ENCODE results near the gene UNC13B. TPM values are rescaled to one million over a fixed set of nuclear protein-coding genes. Genes with fewer than 3 reads are reported as not detected.

UNC13B gene
- total and polyA plus RNA-seq, 2 donors (not counting 1 experiment from before 2014, with no cell fraction given) = 0.19 to 0.25 TPM

DNA sequence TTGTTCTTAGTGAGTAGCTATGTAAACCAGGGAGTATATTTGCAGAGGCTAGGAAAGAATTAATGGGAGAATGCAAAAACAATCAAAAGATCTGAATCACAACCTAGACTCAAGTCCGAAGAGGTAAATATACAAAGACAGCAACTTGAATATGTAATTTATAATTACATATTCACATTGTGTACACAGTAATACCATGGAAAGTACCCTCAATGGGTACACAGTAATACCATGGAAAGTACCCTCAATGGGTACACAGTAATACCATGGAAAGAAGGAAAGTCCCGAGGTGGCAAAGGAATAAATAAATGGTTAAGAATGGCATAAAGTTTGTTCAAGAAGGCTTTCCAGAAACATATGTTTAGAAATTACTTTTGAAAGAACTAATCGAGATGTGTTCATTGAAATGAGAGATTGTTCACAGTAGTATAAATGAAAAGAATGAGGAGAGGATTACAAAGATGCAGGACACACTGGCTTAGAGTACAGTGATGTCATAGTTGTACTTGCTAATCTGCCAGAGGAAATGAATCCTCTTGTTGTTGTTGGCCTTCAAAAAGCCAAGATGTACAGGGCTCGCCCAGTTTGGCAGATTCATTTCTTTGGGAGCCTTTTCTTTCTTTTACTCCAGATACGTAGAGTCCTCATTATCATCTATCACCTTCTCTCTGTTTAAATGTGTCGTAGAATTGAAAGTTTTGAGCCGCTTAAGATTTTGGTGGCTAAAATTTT, 116.0 kb downstream of the UNC13B start:
- intact Hi-C loops (cut with micrococcal nuclease) = no loop called here
- no peak overlapping the region for H3K4me2 ChIP-seq (replicated peaks; ENCODE audit: low read depth, low read length, poor library complexity, severe bottlenecking)
- Mint-ChIP-seq H3K27me3 (peaks cover 13% of the 10 kb centered on the region), H3K9me3 (ENCODE audit: insufficient read depth) (no peaks in the 10 kb centered on the region), H3K4me3 (no peak overlapping the region), H3K4me1 (peaks cover 7% of the 10 kb centered on the region), H3K27ac (no peak overlapping the region)
- no peaks in the 10 kb centered on the region for H4K20me1 ChIP-seq (ENCODE audit: control insufficient read depth, insufficient read depth, low read length, poor library complexity, severe bottlenecking)
- H3K27ac ChIP-seq (ENCODE audit: low read length in 2 of 2) = no peak overlapping the region
- CTCF ChIA-PET = no interaction called here
- 49% methylated on average over 2 of the region's 7 CpGs for WGBS (ENCODE audit: insufficient coverage)
- H3K27me3 ChIP-seq (replicated peaks in 1 of 4; ENCODE audit: control extremely low read depth in 1 of 4, control insufficient read depth in 3 of 4, insufficient read depth in 4 of 4, low read length in 3 of 4) = no peaks in the 10 kb centered on the region
- DNase-seq = no peak
- no peak for ATAC-seq (ENCODE audit: low read depth)
- H3K79me2 ChIP-seq (ENCODE audit: control insufficient read depth, insufficient read depth, low read length) = no peaks in the 10 kb centered on the region
- no peak overlapping the region for H3K9ac ChIP-seq (ENCODE audit: low read length)
- H3K36me3 ChIP-seq (replicated peaks in 1 of 2; ENCODE audit: control extremely low read depth in 1 of 2, control insufficient read depth in 1 of 2, extremely low read depth in 1 of 2, insufficient read depth in 2 of 2, low read length in 1 of 2) = no peaks in the 10 kb centered on the region
- H3K4me1 ChIP-seq (ENCODE audit: control insufficient read depth in 2 of 2, insufficient read depth in 2 of 2, low read length in 2 of 2) = peaks cover 0 to 3% of the 10 kb centered on the region in 2 donors
- H3K9me3 ChIP-seq (ENCODE audit: control extremely low read depth in 1 of 3, control insufficient read depth in 2 of 3, insufficient read depth in 1 of 3, low read length in 2 of 3) = no peaks in the 10 kb centered on the region
- no peak for TF ChIP-seq EZH2 (IDR thresholded peaks at IDR 0.05; ENCODE audit: borderline replicate concordance, insufficient read depth, low read depth, low read length, poor library complexity, severe bottlenecking)
- TF ChIP-seq, protein P1, sequence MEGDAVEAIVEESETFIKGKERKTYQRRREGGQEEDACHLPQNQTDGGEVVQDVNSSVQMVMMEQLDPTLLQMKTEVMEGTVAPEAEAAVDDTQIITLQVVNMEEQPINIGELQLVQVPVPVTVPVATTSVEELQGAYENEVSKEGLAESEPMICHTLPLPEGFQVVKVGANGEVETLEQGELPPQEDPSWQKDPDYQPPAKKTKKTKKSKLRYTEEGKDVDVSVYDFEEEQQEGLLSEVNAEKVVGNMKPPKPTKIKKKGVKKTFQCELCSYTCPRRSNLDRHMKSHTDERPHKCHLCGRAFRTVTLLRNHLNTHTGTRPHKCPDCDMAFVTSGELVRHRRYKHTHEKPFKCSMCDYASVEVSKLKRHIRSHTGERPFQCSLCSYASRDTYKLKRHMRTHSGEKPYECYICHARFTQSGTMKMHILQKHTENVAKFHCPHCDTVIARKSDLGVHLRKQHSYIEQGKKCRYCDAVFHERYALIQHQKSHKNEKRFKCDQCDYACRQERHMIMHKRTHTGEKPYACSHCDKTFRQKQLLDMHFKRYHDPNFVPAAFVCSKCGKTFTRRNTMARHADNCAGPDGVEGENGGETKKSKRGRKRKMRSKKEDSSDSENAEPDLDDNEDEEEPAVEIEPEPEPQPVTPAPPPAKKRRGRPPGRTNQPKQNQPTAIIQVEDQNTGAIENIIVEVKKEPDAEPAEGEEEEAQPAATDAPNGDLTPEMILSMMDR (IDR thresholded peaks at IDR 0.05) = no peak
- no peak overlapping the region for H2AFZ ChIP-seq (ENCODE audit: insufficient read depth, low read depth, low read length, poor library complexity, severe bottlenecking)
- H3K4me3 ChIP-seq (ENCODE audit: control extremely low read depth in 1 of 5, extremely low read depth in 1 of 5, insufficient read depth in 1 of 5, low read depth in 2 of 5, low read length in 4 of 5) = no peak overlapping the region
- POLR2A ChIA-PET = no interaction called here

DNA sequence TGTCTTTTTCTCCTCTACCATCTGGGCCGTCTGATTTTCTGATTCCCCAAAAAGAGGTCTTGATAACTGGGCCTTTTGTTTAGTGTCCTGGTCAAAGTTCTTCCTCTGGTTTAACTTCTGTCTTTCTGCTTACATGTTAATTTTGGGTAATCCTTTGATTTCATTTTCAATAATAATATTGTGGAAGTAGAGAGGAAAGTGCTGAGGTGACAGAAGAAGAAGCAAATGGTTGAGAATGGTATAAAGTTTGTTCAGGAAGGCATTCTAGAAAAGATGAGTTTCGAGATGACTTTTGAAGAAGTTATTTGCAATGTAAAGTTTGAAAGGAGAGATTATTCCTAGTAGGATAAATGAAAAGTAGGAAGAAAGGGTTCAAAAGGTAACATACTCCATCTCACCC, 118.1 kb downstream of the UNC13B start:
- ChIA-PET POLR2A (no interaction called here), CTCF (no interaction called here)

More for the DNA sequence above, 118.1 kb downstream of the UNC13B start:
- Mint-ChIP-seq H3K4me1 (peaks cover 7% of the 10 kb centered on the region), H3K27ac (no peak overlapping the region), H3K9me3 (ENCODE audit: insufficient read depth) (no peaks in the 10 kb centered on the region), H3K4me3 (no peak overlapping the region), H3K27me3 (peaks cover 20% of the 10 kb centered on the region)
- H3K36me3 ChIP-seq (replicated peaks in 1 of 2; ENCODE audit: control extremely low read depth in 1 of 2, control insufficient read depth in 1 of 2, extremely low read depth in 1 of 2, insufficient read depth in 2 of 2, low read length in 1 of 2) = no peaks in the 10 kb centered on the region
- no peak for ATAC-seq (ENCODE audit: low read depth)
- no peak overlapping the region for H3K4me2 ChIP-seq (replicated peaks; ENCODE audit: low read depth, low read length, poor library complexity, severe bottlenecking)
- no peak overlapping the region for H3K27ac ChIP-seq (ENCODE audit: low read length in 2 of 2)
- H3K27me3 ChIP-seq (replicated peaks in 1 of 4; ENCODE audit: control extremely low read depth in 1 of 4, control insufficient read depth in 3 of 4, insufficient read depth in 4 of 4, low read length in 3 of 4) = no peaks in the 10 kb centered on the region
- no peak for DNase-seq
- WGBS (ENCODE audit: insufficient coverage) = no CpG with 5 or more reads among the region's 2 CpGs
- H3K79me2 ChIP-seq (ENCODE audit: control insufficient read depth, insufficient read depth, low read length) = no peaks in the 10 kb centered on the region
- H4K20me1 ChIP-seq (ENCODE audit: control insufficient read depth, insufficient read depth, low read length, poor library complexity, severe bottlenecking) = no peaks in the 10 kb centered on the region
- intact Hi-C loops (cut with micrococcal nuclease) = no loop called here
- TF ChIP-seq EZH2 (IDR thresholded peaks at IDR 0.05; ENCODE audit: borderline replicate concordance, insufficient read depth, low read depth, low read length, poor library complexity, severe bottlenecking) = no peak
- TF ChIP-seq, protein P1 (IDR thresholded peaks at IDR 0.05) = no peak
- H3K4me1 ChIP-seq (ENCODE audit: control insufficient read depth in 2 of 2, insufficient read depth in 2 of 2, low read length in 2 of 2) = peaks cover 0 to 3% of the 10 kb centered on the region in 2 donors
- H3K4me3 ChIP-seq (ENCODE audit: control extremely low read depth in 1 of 5, extremely low read depth in 1 of 5, insufficient read depth in 1 of 5, low read depth in 2 of 5, low read length in 4 of 5) = no peak overlapping the region
- no peak overlapping the region for H2AFZ ChIP-seq (ENCODE audit: insufficient read depth, low read depth, low read length, poor library complexity, severe bottlenecking)
- no peaks in the 10 kb centered on the region for H3K9me3 ChIP-seq (ENCODE audit: control extremely low read depth in 1 of 3, control insufficient read depth in 2 of 3, insufficient read depth in 1 of 3, low read length in 2 of 3)
- H3K9ac ChIP-seq (ENCODE audit: low read length) = no peak overlapping the region

Data from B cell (primary cell).